PFSK-1 (cell line): ENCODE data around the gene LBHD2.
A peak's percentile ranks its signal among the peaks of the same experiment; 100 is the strongest.

Experiments
- FOXP2 ChIP-seq: optimal IDR thresholded peaks from 2 replicates; pipeline ENCODE3; 2011; ENCODE audit warnings: borderline replicate concordance, control low read depth, inconsistent platforms; ENCODE audit not compliant: insufficient read depth; ENCODE audit errors: extremely low read length, extremely low read depth
- POLR2AphosphoS5 ChIP-seq: IDR thresholded peaks from 2 replicates; pipeline ENCODE4 v1.6.1; 2012; ENCODE audit warnings: low read depth, mild to moderate bottlenecking, control low read depth, low read length, moderate library complexity
- SIN3A ChIP-seq: IDR thresholded peaks from 2 replicates; pipeline ENCODE4 v1.6.1; 2012; ENCODE audit warnings: mild to moderate bottlenecking, low read length, moderate library complexity, borderline replicate concordance; ENCODE audit not compliant: insufficient read depth
- TAF1 ChIP-seq: IDR thresholded peaks from 2 replicates; pipeline ENCODE4 v1.6.1; 2012; ENCODE audit warnings: low read length, control low read depth, borderline replicate concordance; ENCODE audit not compliant: insufficient read depth
- TF ChIP-seq, protein P1 (sequence below), 2 experiments: IDR thresholded peaks; 2 replicates each; pipeline versions ENCODE4 v1.6.1 to v1.8.0; 2011 to 2012; ENCODE audit warnings: low read depth in 2 of 2, low read length in 2 of 2, control low read depth in 1 of 2, inconsistent platforms in 1 of 2, mild to moderate bottlenecking in 1 of 2, moderate library complexity in 1 of 2; ENCODE audit not compliant: insufficient read depth in 1 of 2

The LBHD2 gene

DNA sequence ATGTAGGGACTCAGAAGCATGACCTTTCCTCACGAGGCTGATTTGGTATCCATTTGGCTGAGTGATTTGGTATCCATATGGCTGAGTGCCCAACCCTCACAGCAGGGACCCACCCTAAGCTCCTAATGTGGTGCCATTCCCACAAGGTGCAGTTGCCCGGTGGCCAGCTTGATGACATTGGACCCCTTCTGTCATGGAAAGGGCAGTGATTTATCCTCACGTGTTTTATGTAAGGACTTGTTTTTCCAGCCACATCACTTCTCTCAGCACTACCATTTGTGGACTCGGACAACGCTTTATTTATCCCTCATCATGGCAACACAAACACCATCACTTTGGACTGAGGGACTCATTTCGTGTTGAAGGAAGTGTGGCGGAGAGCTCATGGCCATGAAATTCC is 18.1 kb upstream of the LBHD2 start:
- TF ChIP-seq SIN3A = no peak

DNA sequence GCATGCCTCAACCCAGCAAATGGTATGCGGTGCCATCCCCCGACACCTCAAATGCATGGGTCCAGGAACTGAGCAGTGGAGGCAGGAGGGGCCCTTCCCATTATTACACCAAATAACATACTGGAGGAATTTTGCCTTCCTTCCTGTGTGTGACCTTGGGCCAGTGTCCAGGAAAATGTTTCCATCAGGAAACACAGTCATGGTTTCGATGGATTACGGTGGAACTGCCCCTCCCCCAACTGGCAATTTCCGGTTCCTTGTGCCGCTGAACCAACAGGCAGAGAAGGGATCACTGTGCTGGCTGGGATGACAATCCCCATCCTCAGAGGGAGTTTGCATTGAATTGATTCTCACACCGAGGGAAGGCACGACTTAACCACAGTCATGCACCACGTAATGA is 17.6 kb upstream of the LBHD2 start:
- TF ChIP-seq POLR2AphosphoS5 = no peak
- no peak for TF ChIP-seq TAF1
- TF ChIP-seq SIN3A = no peak
- TF ChIP-seq, protein P1, sequence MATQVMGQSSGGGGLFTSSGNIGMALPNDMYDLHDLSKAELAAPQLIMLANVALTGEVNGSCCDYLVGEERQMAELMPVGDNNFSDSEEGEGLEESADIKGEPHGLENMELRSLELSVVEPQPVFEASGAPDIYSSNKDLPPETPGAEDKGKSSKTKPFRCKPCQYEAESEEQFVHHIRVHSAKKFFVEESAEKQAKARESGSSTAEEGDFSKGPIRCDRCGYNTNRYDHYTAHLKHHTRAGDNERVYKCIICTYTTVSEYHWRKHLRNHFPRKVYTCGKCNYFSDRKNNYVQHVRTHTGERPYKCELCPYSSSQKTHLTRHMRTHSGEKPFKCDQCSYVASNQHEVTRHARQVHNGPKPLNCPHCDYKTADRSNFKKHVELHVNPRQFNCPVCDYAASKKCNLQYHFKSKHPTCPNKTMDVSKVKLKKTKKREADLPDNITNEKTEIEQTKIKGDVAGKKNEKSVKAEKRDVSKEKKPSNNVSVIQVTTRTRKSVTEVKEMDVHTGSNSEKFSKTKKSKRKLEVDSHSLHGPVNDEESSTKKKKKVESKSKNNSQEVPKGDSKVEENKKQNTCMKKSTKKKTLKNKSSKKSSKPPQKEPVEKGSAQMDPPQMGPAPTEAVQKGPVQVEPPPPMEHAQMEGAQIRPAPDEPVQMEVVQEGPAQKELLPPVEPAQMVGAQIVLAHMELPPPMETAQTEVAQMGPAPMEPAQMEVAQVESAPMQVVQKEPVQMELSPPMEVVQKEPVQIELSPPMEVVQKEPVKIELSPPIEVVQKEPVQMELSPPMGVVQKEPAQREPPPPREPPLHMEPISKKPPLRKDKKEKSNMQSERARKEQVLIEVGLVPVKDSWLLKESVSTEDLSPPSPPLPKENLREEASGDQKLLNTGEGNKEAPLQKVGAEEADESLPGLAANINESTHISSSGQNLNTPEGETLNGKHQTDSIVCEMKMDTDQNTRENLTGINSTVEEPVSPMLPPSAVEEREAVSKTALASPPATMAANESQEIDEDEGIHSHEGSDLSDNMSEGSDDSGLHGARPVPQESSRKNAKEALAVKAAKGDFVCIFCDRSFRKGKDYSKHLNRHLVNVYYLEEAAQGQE (IDR thresholded peaks at IDR 0.05; ENCODE audit: insufficient read depth in 1 of 2, low read depth in 2 of 2, low read length in 2 of 2) = no peak
- peak; percentile 47 for TF ChIP-seq FOXP2

DNA sequence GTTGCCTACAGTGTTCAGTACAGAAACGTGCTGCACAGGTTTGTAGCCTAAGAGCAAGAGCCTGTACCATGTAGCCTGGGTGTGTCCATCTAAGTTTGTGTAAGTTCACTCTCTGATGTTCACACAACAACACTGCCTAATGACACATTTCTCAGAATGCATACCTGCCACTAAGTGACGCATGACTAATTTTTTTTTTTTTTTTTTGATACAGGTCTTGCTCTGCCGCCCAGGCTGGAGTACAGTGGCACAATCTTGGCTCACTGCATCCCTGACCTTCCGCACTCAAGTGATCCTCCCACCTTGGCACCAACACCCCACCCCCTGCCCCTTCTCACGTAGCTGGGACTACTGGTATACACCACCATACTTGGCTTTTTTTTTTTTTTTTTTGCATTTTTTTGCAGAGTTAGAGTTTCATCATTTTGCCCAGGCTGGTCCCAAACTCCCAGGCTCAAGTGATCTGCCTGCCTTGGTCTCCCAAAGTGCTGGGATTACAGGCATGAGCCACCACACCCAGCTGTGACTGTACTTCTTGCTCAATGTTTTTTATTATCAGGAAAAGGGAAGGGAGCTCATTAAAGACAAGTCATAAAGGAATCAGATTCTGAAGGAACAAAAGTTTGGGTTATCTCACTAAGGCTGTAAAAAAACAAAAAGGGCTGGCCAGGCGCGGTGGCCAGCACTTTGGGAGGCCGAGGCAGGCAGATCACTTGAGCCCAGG is 16.6 kb upstream of the LBHD2 start:
- TF ChIP-seq FOXP2 (no peak), TAF1 (no peak), SIN3A (no peak), POLR2AphosphoS5 (no peak)
- TF ChIP-seq, protein P1 (IDR thresholded peaks at IDR 0.05; ENCODE audit: insufficient read depth in 1 of 2, low read depth in 2 of 2, low read length in 2 of 2) = no peak

DNA sequence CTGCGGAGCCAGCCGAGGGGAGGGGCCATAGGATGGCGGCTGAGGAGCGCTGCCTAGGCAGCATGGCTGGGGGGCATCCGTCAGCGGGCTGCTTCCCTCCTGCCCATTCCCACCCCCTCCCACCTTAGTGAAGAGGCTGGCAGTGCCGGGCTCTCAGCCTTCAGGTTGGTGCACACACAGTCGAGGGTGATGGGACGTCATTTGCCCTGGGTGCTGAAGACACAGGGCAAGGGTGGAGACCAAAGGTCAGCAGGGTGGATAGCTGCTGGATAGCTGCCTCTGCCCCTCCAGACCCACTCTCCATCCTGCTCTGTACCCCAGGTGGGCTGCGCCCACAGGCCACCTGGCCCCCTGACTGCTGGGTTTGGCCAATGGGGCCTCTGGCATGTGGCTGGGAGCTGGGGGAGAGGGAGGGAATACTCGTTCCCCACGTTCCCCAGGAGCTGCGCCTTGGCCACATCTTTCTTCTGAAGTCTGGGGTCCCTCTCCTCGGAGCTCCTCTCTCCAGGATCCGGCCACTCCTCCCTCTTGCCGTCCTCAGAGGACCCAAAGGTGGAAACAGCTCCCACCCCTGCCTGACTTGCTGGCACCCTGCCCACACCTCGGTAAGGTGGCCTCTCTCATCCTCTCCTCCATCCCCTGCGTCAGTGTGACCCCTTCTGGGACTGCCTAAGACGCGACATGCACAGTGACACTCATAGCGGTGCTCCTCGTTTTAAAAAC is 15.5 kb upstream of the LBHD2 start:
- TF ChIP-seq, protein P1 (IDR thresholded peaks at IDR 0.05; ENCODE audit: insufficient read depth in 1 of 2, low read depth in 2 of 2, low read length in 2 of 2) = no peak
- TF ChIP-seq POLR2AphosphoS5 = no peak
- no peak for TF ChIP-seq SIN3A
- TF ChIP-seq TAF1 = no peak
- no peak for TF ChIP-seq FOXP2

DNA sequence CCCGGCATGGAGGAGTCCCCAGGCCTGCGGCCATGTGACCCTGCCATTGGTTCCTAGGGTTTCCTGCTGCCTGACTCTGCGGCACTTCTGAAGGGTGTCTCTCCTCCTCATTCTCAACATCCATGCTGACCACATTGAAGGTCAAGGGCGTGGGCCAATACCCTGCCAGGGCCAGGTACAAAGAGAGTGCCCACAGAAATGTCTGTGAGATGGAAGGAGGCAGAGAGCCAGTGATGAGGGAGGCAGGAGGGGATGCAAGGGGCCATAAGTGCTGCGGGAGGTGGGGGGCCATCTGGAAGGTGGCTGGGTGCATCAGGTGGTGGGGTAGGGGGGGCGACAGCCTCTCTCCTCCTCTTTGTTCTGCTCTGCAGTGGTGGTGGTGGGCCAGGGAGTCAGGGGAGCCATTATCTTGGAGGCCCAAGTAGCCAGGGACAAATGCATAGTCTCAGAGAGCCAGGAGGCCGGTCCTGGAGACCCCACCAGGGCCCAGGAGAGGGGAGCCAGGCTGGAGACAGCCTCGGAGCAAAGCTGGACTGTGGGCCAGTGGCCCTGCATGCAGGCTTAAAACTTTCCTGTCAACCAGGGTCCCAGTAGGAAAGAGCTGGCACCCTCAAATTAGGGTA is 13.6 kb upstream of the LBHD2 start:
- TF ChIP-seq, protein P1 (IDR thresholded peaks at IDR 0.05; ENCODE audit: insufficient read depth in 1 of 2, low read depth in 2 of 2, low read length in 2 of 2) = no peak
- TF ChIP-seq POLR2AphosphoS5 = no peak
- TF ChIP-seq TAF1 = no peak
- TF ChIP-seq SIN3A = no peak
